HCT116 (cell line): ENCODE results near the gene HRH3. TPM values are rescaled to one million over a fixed set of nuclear protein-coding genes. Genes with fewer than 3 reads are reported as not detected.

Source experiments
- ATAC-seq: fragments of 200-7000 bp; cut with Tn5 transposase; 2 replicates; pipeline ENCODE4 v1.9.1; 2020; ENCODE audit warnings: mild to moderate bottlenecking, moderate library complexity
- BruUV-seq: library from RNA; stranded (reverse); fragments of 400-500 nt; replicated peaks from 2 replicates; lab custom pipeline; 2021; lab: Mats Ljungman, UMichigan
- CTCF ChIA-PET: fragments of 300-600 bp; sonication (Branson Sonifier 250); formaldehyde crosslinking; loops from one replicate; lab custom pipeline; 2021; ENCODE audit warnings: antibody characterized with exemption; lab: Charles Lee
- POLR2A ChIA-PET: fragments of 300-600, 350-600 bp; sonication (Branson Sonifier 250); formaldehyde crosslinking; loops from one replicate; lab custom pipeline; 2021; ENCODE audit warnings: antibody characterized with exemption; lab: Charles Lee
- RAD21 ChIA-PET, 2 experiments: fragments of 300-600 bp; sonication (Branson Sonifier 250); formaldehyde crosslinking; loops; one replicate each; lab custom pipeline; 2023; ENCODE audit warnings: low total read pairs in 2 of 2; ENCODE audit not compliant: uncharacterized antibody in 2 of 2, unreplicated experiment in 2 of 2, low non-redundant PET in 1 of 2; lab: Charles Lee
- DNase-seq: peaks from one replicate; pipeline ENCODE4 v3.0.0-alpha.2; 2010; ENCODE audit warnings: low read depth, low spot score
- H2AFZ ChIP-seq: fragments of 200-600 bp; shearing (Covaris generic), sonication (generic); 2 replicates; pipeline ENCODE4 v1.6.1; 2017; ENCODE audit warnings: low read depth, mixed run types, mixed read lengths, antibody characterized with exemption, low read length; ENCODE audit not compliant: poor library complexity, severe bottlenecking
- H3K27ac ChIP-seq: 2 replicates; pipeline ENCODE4 v1.5.1; 2012; ENCODE audit warnings: low read depth, low read length
- H3K27me3 ChIP-seq: fragments of 200-600 bp; sonication (generic); 2 replicates; pipeline ENCODE4 v1.6.1; 2016; ENCODE audit warnings: mixed run types, low read length, mixed read lengths; ENCODE audit not compliant: insufficient read depth
- H3K36me3 ChIP-seq, 2 experiments: fragments of 200-500 bp in 1 of 2; fragments of 200-600 bp in 1 of 2; sonication (Bioruptor generic) in 1 of 2; sonication (generic) in 1 of 2; 2 replicates each; pipeline versions ENCODE4 v1.5.1 to v1.6.1; 2014 to 2016; ENCODE audit warnings: low read length in 2 of 2, inconsistent platforms in 1 of 2, mixed read lengths in 1 of 2, mixed run types in 1 of 2; ENCODE audit not compliant: insufficient read depth in 2 of 2, control insufficient read depth in 1 of 2
- H3K4me1 ChIP-seq, 2 experiments: fragments of 200-600 bp in 1 of 2; sonication (generic) in 1 of 2; 2 replicates each; pipeline versions ENCODE4 v1.5.1 to v1.6.1; 2012 to 2017; ENCODE audit warnings: low read length in 2 of 2, inconsistent platforms in 1 of 2, mild to moderate bottlenecking in 1 of 2, mixed read lengths in 1 of 2, mixed run types in 1 of 2, moderate library complexity in 1 of 2; ENCODE audit not compliant: insufficient read depth in 2 of 2, control insufficient read depth in 1 of 2
- H3K4me2 ChIP-seq: fragments of 200-600 bp; sonication (generic); 2 replicates; pipeline ENCODE4 v1.6.1; 2017; ENCODE audit warnings: mixed run types, low read length, mixed read lengths
- H3K4me3 ChIP-seq, 2 experiments: fragments of 200-600 bp in 1 of 2; sonication (generic) in 1 of 2; replicated peaks in 1 of 2; 2 replicates each; pipeline ENCODE4 v1.5.1; 2011 to 2016; ENCODE audit warnings: low read length in 2 of 2, control low read depth in 1 of 2, low read depth in 1 of 2, mild to moderate bottlenecking in 1 of 2, mixed read lengths in 1 of 2, mixed run types in 1 of 2
- H3K79me2 ChIP-seq: fragments of 200-600 bp; sonication (generic); 2 replicates; pipeline ENCODE4 v1.6.1; 2017; ENCODE audit warnings: mild to moderate bottlenecking, mixed run types, low read length, moderate library complexity, mixed read lengths; ENCODE audit not compliant: insufficient read depth
- H3K9ac ChIP-seq: fragments of 200-600 bp; sonication (generic); 2 replicates; pipeline ENCODE4 v1.6.1; 2016; ENCODE audit warnings: low read length, mixed read lengths
- H3K9me2 ChIP-seq: fragments of 200-600 bp; sonication (generic), shearing (Covaris generic); 2 replicates; pipeline ENCODE4 v1.6.1; 2017; ENCODE audit warnings: mixed run types, mild to moderate bottlenecking, moderate library complexity; ENCODE audit not compliant: insufficient read depth
- H3K9me3 ChIP-seq, 2 experiments: fragments of 200-500 bp in 1 of 2; fragments of 200-600 bp in 1 of 2; sonication (Bioruptor generic) in 1 of 2; sonication (generic) in 1 of 2; 2 replicates each; pipeline ENCODE4 v1.6.1; 2014 to 2017; ENCODE audit warnings: low read length in 2 of 2, mixed read lengths in 2 of 2, inconsistent platforms in 1 of 2, low read depth in 1 of 2, mild to moderate bottlenecking in 1 of 2, mixed run types in 1 of 2, moderate library complexity in 1 of 2; ENCODE audit not compliant: control insufficient read depth in 1 of 2, insufficient read depth in 1 of 2
- H4K20me1 ChIP-seq: fragments of 200-600 bp; sonication (generic), shearing (Covaris generic); 2 replicates; pipeline ENCODE4 v1.6.1; 2017; ENCODE audit warnings: mixed run types, mild to moderate bottlenecking, moderate library complexity; ENCODE audit not compliant: insufficient read depth
- CEBPB ChIP-seq: IDR thresholded peaks from 2 replicates; pipeline ENCODE4 v1.6.1; 2012; ENCODE audit warnings: low read depth
- EGR1 ChIP-seq: IDR thresholded peaks from 2 replicates; pipeline ENCODE4 v1.6.1; 2012; ENCODE audit warnings: low read depth
- EZH2 ChIP-seq: fragments of 200-600 bp; sonication (generic); IDR thresholded peaks from 2 replicates; pipeline ENCODE4 v1.6.1; 2017; ENCODE audit warnings: antibody characterized with exemption, mixed run types
- EZH2phosphoT487 ChIP-seq: fragments of 200-600 bp; IDR thresholded peaks from 2 replicates; pipeline ENCODE4 v1.6.1; 2018; ENCODE audit warnings: antibody characterized with exemption, borderline replicate concordance
- POLR2A ChIP-seq: IDR thresholded peaks from 2 replicates; pipeline ENCODE4 v1.7.0; 2011; ENCODE audit warnings: borderline replicate concordance; ENCODE audit not compliant: insufficient read depth, insufficient read length; ENCODE audit errors: extremely low read depth
- POLR2AphosphoS5 ChIP-seq: IDR thresholded peaks from 2 replicates; pipeline ENCODE4 v1.6.1; 2011; ENCODE audit warnings: mild to moderate bottlenecking, low read depth, low read length, moderate library complexity
- REST ChIP-seq: IDR thresholded peaks from 2 replicates; pipeline ENCODE4 v1.6.1; 2012; ENCODE audit warnings: low read depth
- SP1 ChIP-seq: IDR thresholded peaks from 2 replicates; pipeline ENCODE4 v1.6.1; 2012; ENCODE audit warnings: low read depth
- SRF ChIP-seq: IDR thresholded peaks from 2 replicates; pipeline ENCODE4 v1.6.1; 2012; ENCODE audit warnings: low read depth
- ZBTB33 ChIP-seq: IDR thresholded peaks from 2 replicates; pipeline ENCODE4 v1.6.1; 2011; ENCODE audit warnings: mild to moderate bottlenecking, low read length, moderate library complexity; ENCODE audit not compliant: insufficient replicate concordance; ENCODE audit errors: extremely low read depth
- intact Hi-C: fragments of 100-400 bp; cut with micrococcal nuclease; formaldehyde crosslinking; loops from 2 replicates; pipeline ENCODE4 v1.10.0; 2022
- total RNA-seq: library from RNA; stranded (reverse); gene quantifications from one replicate; pipeline ENCODE4 v1.2.1, GENCODE V29; 2021; ENCODE audit not compliant: unreplicated experiment

The HRH3 gene
- total RNA-seq, 1 experiment from 2014 or later, result not detected

GRCh38 chr20:62175711-62176110 is 44.4 kb downstream of the HRH3 start:
- DNase-seq (no peak), ATAC-seq (no peak)
- H3K4me3 ChIP-seq, result no peak overlapping the region
- H3K9me3 ChIP-seq, result no peaks in the 10 kb centered on the region
- ChIA-PET RAD21 (no interaction called here), POLR2A (no interaction called here), CTCF (no interaction called here)
- intact Hi-C loops, result no loop called here
- no peak for TF ChIP-seq EZH2phosphoT487
- TF ChIP-seq SRF, result no peak
- TF ChIP-seq EZH2, result no peak
- TF ChIP-seq EGR1, result no peak
- TF ChIP-seq CEBPB, result no peak
- TF ChIP-seq POLR2AphosphoS5, result no peak
- TF ChIP-seq SP1, result no peak
- no peak for TF ChIP-seq REST
- no peak for TF ChIP-seq ZBTB33
- TF ChIP-seq POLR2A, result no peak
- H3K27ac ChIP-seq, result no peak overlapping the region
- no peaks in the 10 kb centered on the region for H3K79me2 ChIP-seq
- no TSS peak for BruUV-seq
- no peak overlapping the region for H2AFZ ChIP-seq
- H3K4me1 ChIP-seq, result no peaks in the 10 kb centered on the region
- H3K36me3 ChIP-seq, result peaks cover 2 to 8% of the 10 kb centered on the region in 2 experiments; a peak in 3 of 4 replicates
- H3K9me2 ChIP-seq, result no peaks in the 10 kb centered on the region
- no peaks in the 10 kb centered on the region for H3K27me3 ChIP-seq
- no peak overlapping the region for H3K4me2 ChIP-seq
- H4K20me1 ChIP-seq, result no peaks in the 10 kb centered on the region
- no peak overlapping the region for H3K9ac ChIP-seq
